ENCODE data around the gene SCARB2.

GRCh38 chr4:76233083-76233482, 19.5 kb upstream of the SCARB2 start:
- TF ChIP-seq YY1 (IDR thresholded peaks at IDR 0.05) (no peak), CTCF (IDR thresholded peaks at IDR 0.05; ENCODE audit: low read depth, low read length, missing input control) (no peak), ZBTB33 (IDR thresholded peaks at IDR 0.05) (no peak), SP1 (IDR thresholded peaks at IDR 0.05) (no peak), GABPA (IDR thresholded peaks at IDR 0.05 in 1 of 2, conservative IDR thresholded peaks at IDR 0.05 in 1 of 2) (no peak), JUND (IDR thresholded peaks at IDR 0.05) (no peak), RAD21 (IDR thresholded peaks at IDR 0.05) (no peak), TAF1 (conservative IDR thresholded peaks at IDR 0.05) (no peak), ATF3 (IDR thresholded peaks at IDR 0.05) (no peak), FOXA1 (IDR thresholded peaks at IDR 0.05) (no peak), NR2F2 (IDR thresholded peaks at IDR 0.05) (no peak), EGR1 (IDR thresholded peaks at IDR 0.05; ENCODE audit: low read depth in 2 of 2) (no peak)
- TF ChIP-seq, protein P1, sequence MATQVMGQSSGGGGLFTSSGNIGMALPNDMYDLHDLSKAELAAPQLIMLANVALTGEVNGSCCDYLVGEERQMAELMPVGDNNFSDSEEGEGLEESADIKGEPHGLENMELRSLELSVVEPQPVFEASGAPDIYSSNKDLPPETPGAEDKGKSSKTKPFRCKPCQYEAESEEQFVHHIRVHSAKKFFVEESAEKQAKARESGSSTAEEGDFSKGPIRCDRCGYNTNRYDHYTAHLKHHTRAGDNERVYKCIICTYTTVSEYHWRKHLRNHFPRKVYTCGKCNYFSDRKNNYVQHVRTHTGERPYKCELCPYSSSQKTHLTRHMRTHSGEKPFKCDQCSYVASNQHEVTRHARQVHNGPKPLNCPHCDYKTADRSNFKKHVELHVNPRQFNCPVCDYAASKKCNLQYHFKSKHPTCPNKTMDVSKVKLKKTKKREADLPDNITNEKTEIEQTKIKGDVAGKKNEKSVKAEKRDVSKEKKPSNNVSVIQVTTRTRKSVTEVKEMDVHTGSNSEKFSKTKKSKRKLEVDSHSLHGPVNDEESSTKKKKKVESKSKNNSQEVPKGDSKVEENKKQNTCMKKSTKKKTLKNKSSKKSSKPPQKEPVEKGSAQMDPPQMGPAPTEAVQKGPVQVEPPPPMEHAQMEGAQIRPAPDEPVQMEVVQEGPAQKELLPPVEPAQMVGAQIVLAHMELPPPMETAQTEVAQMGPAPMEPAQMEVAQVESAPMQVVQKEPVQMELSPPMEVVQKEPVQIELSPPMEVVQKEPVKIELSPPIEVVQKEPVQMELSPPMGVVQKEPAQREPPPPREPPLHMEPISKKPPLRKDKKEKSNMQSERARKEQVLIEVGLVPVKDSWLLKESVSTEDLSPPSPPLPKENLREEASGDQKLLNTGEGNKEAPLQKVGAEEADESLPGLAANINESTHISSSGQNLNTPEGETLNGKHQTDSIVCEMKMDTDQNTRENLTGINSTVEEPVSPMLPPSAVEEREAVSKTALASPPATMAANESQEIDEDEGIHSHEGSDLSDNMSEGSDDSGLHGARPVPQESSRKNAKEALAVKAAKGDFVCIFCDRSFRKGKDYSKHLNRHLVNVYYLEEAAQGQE (IDR thresholded peaks at IDR 0.05): no peak
- TF ChIP-seq, protein P2, sequence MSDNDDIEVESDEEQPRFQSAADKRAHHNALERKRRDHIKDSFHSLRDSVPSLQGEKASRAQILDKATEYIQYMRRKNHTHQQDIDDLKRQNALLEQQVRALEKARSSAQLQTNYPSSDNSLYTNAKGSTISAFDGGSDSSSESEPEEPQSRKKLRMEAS (IDR thresholded peaks at IDR 0.05): no peak

Data from liver (tissue), 3 donors.